ENCODE data around the gene HEPHL1.

HEPHL1 gene

DNA sequence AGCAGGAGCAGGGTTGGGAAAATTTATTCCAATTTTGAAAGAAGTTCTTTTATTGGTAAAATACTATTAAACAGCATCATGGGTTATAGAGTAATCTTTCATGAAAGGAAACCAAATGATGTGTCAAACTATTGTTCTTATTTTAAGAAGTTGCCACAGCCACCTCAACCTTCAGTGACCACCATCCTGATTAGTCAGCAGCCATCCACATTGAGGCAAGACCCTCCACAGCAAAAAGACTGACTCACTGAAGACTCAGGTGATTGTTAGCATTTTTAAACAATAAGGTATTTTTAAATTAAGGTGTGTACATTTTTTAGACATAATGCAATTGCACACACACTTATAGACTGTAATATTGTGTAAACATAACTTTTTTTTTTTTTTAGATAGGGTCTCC, 3.7 kb upstream of the HEPHL1 start:
- H3K4me2 ChIP-seq (ENCODE audit: insufficient read depth, low read length) = no peak overlapping the region
- H3K9ac ChIP-seq (ENCODE audit: low read depth, low read length) = no peak overlapping the region
- H2AFZ ChIP-seq (ENCODE audit: low read depth, low read length) = no peak overlapping the region
- no peaks in the 10 kb centered on the region for H4K20me1 ChIP-seq (ENCODE audit: insufficient read depth, low read length)
- no peak for TF ChIP-seq EZH2 (IDR thresholded peaks at IDR 0.05; ENCODE audit: borderline replicate concordance, low read depth, low read length, severe bottlenecking)
- TF ChIP-seq, protein P1, sequence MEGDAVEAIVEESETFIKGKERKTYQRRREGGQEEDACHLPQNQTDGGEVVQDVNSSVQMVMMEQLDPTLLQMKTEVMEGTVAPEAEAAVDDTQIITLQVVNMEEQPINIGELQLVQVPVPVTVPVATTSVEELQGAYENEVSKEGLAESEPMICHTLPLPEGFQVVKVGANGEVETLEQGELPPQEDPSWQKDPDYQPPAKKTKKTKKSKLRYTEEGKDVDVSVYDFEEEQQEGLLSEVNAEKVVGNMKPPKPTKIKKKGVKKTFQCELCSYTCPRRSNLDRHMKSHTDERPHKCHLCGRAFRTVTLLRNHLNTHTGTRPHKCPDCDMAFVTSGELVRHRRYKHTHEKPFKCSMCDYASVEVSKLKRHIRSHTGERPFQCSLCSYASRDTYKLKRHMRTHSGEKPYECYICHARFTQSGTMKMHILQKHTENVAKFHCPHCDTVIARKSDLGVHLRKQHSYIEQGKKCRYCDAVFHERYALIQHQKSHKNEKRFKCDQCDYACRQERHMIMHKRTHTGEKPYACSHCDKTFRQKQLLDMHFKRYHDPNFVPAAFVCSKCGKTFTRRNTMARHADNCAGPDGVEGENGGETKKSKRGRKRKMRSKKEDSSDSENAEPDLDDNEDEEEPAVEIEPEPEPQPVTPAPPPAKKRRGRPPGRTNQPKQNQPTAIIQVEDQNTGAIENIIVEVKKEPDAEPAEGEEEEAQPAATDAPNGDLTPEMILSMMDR (IDR thresholded peaks at IDR 0.05; ENCODE audit: borderline replicate concordance, extremely low read depth, low read length, poor library complexity, severe bottlenecking) = no peak
- H3K79me2 ChIP-seq (ENCODE audit: insufficient read depth, low read length) = no peaks in the 10 kb centered on the region
- DNase-seq = no peak
- H3K36me3 ChIP-seq (ENCODE audit: insufficient read depth, low read length) = no peaks in the 10 kb centered on the region
- H3K4me1 ChIP-seq (ENCODE audit: insufficient read depth, low read length) = no peaks in the 10 kb centered on the region
- H3K4me3 ChIP-seq (ENCODE audit: low read depth in 1 of 2, low read length in 2 of 2) = no peak overlapping the region
- no peaks in the 10 kb centered on the region for H3K27me3 ChIP-seq (ENCODE audit: insufficient read depth, low read length, poor library complexity)
- no peak overlapping the region for H3K27ac ChIP-seq (ENCODE audit: low read length)
- ATAC-seq (ENCODE audit: insufficient read depth, low read depth) = no peak
- H3K9me3 ChIP-seq (ENCODE audit: insufficient read depth, low read length, severe bottlenecking) = no peaks in the 10 kb centered on the region

DNA sequence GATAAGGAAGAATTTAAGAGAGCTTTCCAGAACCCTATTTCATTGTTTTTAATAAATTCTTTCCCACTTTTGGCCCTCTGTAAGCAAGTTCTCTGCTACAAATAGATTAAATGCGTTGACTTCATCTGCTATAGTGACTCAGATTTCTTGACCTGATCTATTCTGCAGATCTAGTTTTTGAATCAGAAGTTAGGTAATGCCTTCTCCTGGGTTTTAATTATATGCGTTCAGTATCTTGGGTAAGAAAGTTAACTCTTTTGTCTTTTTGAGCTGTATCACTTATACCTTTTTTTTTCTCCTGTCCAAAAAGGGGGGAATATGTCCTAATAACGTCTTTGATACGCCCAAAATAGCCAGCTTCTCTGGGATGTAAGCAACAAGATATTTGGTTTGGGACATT, 2.4 kb upstream of the HEPHL1 start:
- Histone ChIP-seq H3K79me2 (ENCODE audit: insufficient read depth, low read length) (no peaks in the 10 kb centered on the region), H3K27me3 (ENCODE audit: insufficient read depth, low read length, poor library complexity) (no peaks in the 10 kb centered on the region), H3K9ac (ENCODE audit: low read depth, low read length) (no peak overlapping the region), H3K9me3 (ENCODE audit: insufficient read depth, low read length, severe bottlenecking) (no peaks in the 10 kb centered on the region), H2AFZ (ENCODE audit: low read depth, low read length) (no peak overlapping the region), H3K4me2 (ENCODE audit: insufficient read depth, low read length) (no peak overlapping the region), H3K4me3 (ENCODE audit: low read depth in 1 of 2, low read length in 2 of 2) (no peak overlapping the region), H3K36me3 (ENCODE audit: insufficient read depth, low read length) (no peaks in the 10 kb centered on the region), H3K4me1 (ENCODE audit: insufficient read depth, low read length) (no peaks in the 10 kb centered on the region), H3K27ac (ENCODE audit: low read length) (no peak overlapping the region), H4K20me1 (ENCODE audit: insufficient read depth, low read length) (no peaks in the 10 kb centered on the region)
- DNase-seq (no peak), ATAC-seq (ENCODE audit: insufficient read depth, low read depth) (no peak)
- TF ChIP-seq, protein P1 (IDR thresholded peaks at IDR 0.05; ENCODE audit: borderline replicate concordance, extremely low read depth, low read length, poor library complexity, severe bottlenecking) = no peak
- no peak for TF ChIP-seq EZH2 (IDR thresholded peaks at IDR 0.05; ENCODE audit: borderline replicate concordance, low read depth, low read length, severe bottlenecking)

DNA sequence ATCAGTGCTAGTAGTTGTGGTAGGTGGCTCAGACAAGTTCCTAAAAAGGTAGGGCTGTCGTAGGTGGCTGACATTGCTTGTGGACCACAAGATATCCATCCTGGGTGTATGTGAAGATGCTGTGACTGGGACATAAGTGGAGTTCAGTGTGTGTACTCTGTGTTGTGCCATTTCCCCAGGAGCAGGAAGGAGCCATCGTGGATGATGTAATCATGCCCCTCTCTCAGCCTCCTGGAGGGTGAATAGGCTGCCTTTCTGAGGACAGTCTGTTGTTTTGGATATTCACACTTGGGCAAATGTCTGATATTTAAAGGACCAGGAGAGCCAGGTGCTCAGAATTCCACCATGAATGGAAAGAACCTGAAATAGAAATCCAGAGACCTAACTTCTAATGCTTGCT, 2.7 kb downstream of the HEPHL1 start:
- Histone ChIP-seq H3K4me1 (ENCODE audit: insufficient read depth, low read length) (no peaks in the 10 kb centered on the region), H4K20me1 (ENCODE audit: insufficient read depth, low read length) (no peaks in the 10 kb centered on the region), H3K79me2 (ENCODE audit: insufficient read depth, low read length) (no peaks in the 10 kb centered on the region), H3K27me3 (ENCODE audit: insufficient read depth, low read length, poor library complexity) (no peaks in the 10 kb centered on the region), H3K27ac (ENCODE audit: low read length) (no peak overlapping the region), H3K9me3 (ENCODE audit: insufficient read depth, low read length, severe bottlenecking) (no peaks in the 10 kb centered on the region), H2AFZ (ENCODE audit: low read depth, low read length) (no peak overlapping the region), H3K36me3 (ENCODE audit: insufficient read depth, low read length) (no peaks in the 10 kb centered on the region), H3K4me2 (ENCODE audit: insufficient read depth, low read length) (no peak overlapping the region), H3K4me3 (ENCODE audit: low read depth in 1 of 2, low read length in 2 of 2) (no peak overlapping the region), H3K9ac (ENCODE audit: low read depth, low read length) (no peak overlapping the region)
- TF ChIP-seq EZH2 (IDR thresholded peaks at IDR 0.05; ENCODE audit: borderline replicate concordance, low read depth, low read length, severe bottlenecking) = no peak
- TF ChIP-seq, protein P1 (IDR thresholded peaks at IDR 0.05; ENCODE audit: borderline replicate concordance, extremely low read depth, low read length, poor library complexity, severe bottlenecking) = no peak
- DNase-seq = no peak
- no peak for ATAC-seq (ENCODE audit: insufficient read depth, low read depth)

DNA sequence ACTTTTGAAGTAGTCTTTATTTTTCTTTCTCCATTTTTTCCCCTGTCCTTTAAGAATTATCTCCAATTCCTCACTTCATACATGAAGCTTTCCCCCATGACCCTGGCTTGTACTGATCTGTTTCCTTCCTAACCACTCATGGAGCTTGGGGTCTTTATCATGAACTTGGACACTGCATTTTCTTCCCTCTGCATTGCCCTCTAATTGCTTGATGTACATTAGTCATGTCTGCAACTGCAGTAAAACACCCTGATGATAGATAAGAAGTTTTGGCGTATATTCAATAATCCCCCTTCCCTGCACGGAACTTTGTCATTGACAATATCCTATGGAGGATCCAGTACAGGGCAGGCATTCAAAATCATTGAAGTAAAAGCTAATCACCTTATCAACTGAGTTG, 3.4 kb downstream of the HEPHL1 start:
- H3K4me2 ChIP-seq (ENCODE audit: insufficient read depth, low read length) = no peak overlapping the region
- H3K4me1 ChIP-seq (ENCODE audit: insufficient read depth, low read length) = no peaks in the 10 kb centered on the region
- no peaks in the 10 kb centered on the region for H3K79me2 ChIP-seq (ENCODE audit: insufficient read depth, low read length)
- no peaks in the 10 kb centered on the region for H3K27me3 ChIP-seq (ENCODE audit: insufficient read depth, low read length, poor library complexity)
- ATAC-seq (ENCODE audit: insufficient read depth, low read depth) = no peak
- no peaks in the 10 kb centered on the region for H4K20me1 ChIP-seq (ENCODE audit: insufficient read depth, low read length)
- TF ChIP-seq, protein P1 (IDR thresholded peaks at IDR 0.05; ENCODE audit: borderline replicate concordance, extremely low read depth, low read length, poor library complexity, severe bottlenecking) = no peak
- no peak for TF ChIP-seq EZH2 (IDR thresholded peaks at IDR 0.05; ENCODE audit: borderline replicate concordance, low read depth, low read length, severe bottlenecking)
- H3K27ac ChIP-seq (ENCODE audit: low read length) = no peak overlapping the region
- no peak overlapping the region for H3K4me3 ChIP-seq (ENCODE audit: low read depth in 1 of 2, low read length in 2 of 2)
- no peaks in the 10 kb centered on the region for H3K9me3 ChIP-seq (ENCODE audit: insufficient read depth, low read length, severe bottlenecking)
- H3K36me3 ChIP-seq (ENCODE audit: insufficient read depth, low read length) = no peaks in the 10 kb centered on the region
- DNase-seq = no peak
- no peak overlapping the region for H3K9ac ChIP-seq (ENCODE audit: low read depth, low read length)
- H2AFZ ChIP-seq (ENCODE audit: low read depth, low read length) = no peak overlapping the region
